Panc1 (cell line): ENCODE data around the gene SMIM35. TPM values are rescaled to one million over a fixed set of nuclear protein-coding genes. Genes with fewer than 3 reads are reported as not detected.

Experiments
- ATAC-seq: fragments of 200-7000 bp; cut with Tn5 transposase; 2 replicates; pipeline ENCODE4 v1.9.1; 2020; ENCODE audit warnings: mild to moderate bottlenecking, moderate library complexity
- BruUV-seq: library from RNA; stranded (reverse); fragments of 400-500 nt; replicated peaks from 2 replicates; lab custom pipeline; 2021; lab: Mats Ljungman, UMichigan
- CTCF ChIA-PET: fragments of 300-600 bp; sonication (Branson Sonifier 250); formaldehyde crosslinking; loops from one replicate; lab custom pipeline; 2022; ENCODE audit warnings: antibody characterized with exemption; lab: Charles Lee
- POLR2A ChIA-PET: fragments of 300-600 bp; sonication (Branson Sonifier 250); formaldehyde crosslinking; loops from one replicate; lab custom pipeline; 2022; ENCODE audit warnings: antibody characterized with exemption; lab: Charles Lee
- DNase-seq: peaks from one replicate; pipeline ENCODE4 v3.0.0-alpha.2; 2010; ENCODE audit warnings: low read depth, low spot score
- H3K27ac ChIP-seq: 2 replicates; pipeline ENCODE4 v1.5.1; 2011; ENCODE audit warnings: mild to moderate bottlenecking, low read length, inconsistent platforms
- H3K27me3 ChIP-seq: fragments of 200-500 bp; sonication (Bioruptor generic); 2 replicates; pipeline ENCODE4 v1.6.0; 2014; ENCODE audit warnings: low read length, inconsistent platforms; ENCODE audit not compliant: control insufficient read depth, insufficient read depth
- H3K36me3 ChIP-seq: fragments of 200-500 bp; sonication (Bioruptor generic); 2 replicates; pipeline ENCODE4 v1.5.1; 2014; ENCODE audit warnings: inconsistent platforms, mild to moderate bottlenecking, low read length, moderate library complexity; ENCODE audit not compliant: control insufficient read depth, insufficient read depth
- H3K4me1 ChIP-seq: 2 replicates; pipeline ENCODE4 v1.5.1; 2011; ENCODE audit warnings: inconsistent platforms, mild to moderate bottlenecking, low read length, moderate library complexity; ENCODE audit not compliant: control insufficient read depth, insufficient read depth
- H3K4me3 ChIP-seq, 2 experiments: 2 replicates each; pipeline ENCODE4 v1.5.1; 2011 to 2012; ENCODE audit warnings: low read depth in 2 of 2, low read length in 2 of 2, mild to moderate bottlenecking in 2 of 2, inconsistent platforms in 1 of 2, moderate library complexity in 1 of 2
- H3K9me3 ChIP-seq: fragments of 200-500 bp; sonication (Bioruptor generic); 2 replicates; pipeline ENCODE4 v1.5.1; 2014; ENCODE audit warnings: low read depth, mild to moderate bottlenecking, inconsistent platforms, low read length, moderate library complexity; ENCODE audit not compliant: control insufficient read depth, insufficient read depth
- CTCF ChIP-seq: fragments of 450-650 bp; IDR thresholded peaks from 2 replicates; pipeline ENCODE4 v1.5.1; 2017; ENCODE audit warnings: mild to moderate bottlenecking
- POLR2AphosphoS5 ChIP-seq: IDR thresholded peaks from 2 replicates; pipeline ENCODE4 v1.6.1; 2012; ENCODE audit warnings: mild to moderate bottlenecking, low read depth, low read length, moderate library complexity
- SIN3A ChIP-seq: IDR thresholded peaks from 2 replicates; pipeline ENCODE4 v1.6.1; 2012; ENCODE audit warnings: low read depth, mild to moderate bottlenecking, low read length, moderate library complexity, borderline replicate concordance; ENCODE audit not compliant: insufficient read depth
- TCF7L2 ChIP-seq: IDR thresholded peaks from 2 replicates; pipeline ENCODE4 v1.6.1; 2011; ENCODE audit warnings: mild to moderate bottlenecking, low read depth, low read length, inconsistent platforms
- in situ Hi-C: cut with HindIII; loops from 2 replicates; pipeline ENCODE4 v1.10.0; 2016; ENCODE audit warnings: low sequenced_read_pairs, low pct_unique_long_range_greater_than_20kb
- intact Hi-C: fragments of 100-400 bp; cut with micrococcal nuclease; formaldehyde crosslinking; loops from one replicate; pipeline ENCODE4 v1.10.0; 2022; ENCODE audit not compliant: unreplicated experiment
- total RNA-seq: library from RNA; stranded (reverse); gene quantifications from one replicate; pipeline ENCODE4 v1.2.1, GENCODE V29; 2021; ENCODE audit not compliant: unreplicated experiment
- TF ChIP-seq, protein P1 (sequence below), 2 experiments: IDR thresholded peaks; 2 replicates each; pipeline ENCODE4 v1.6.1; 2011 to 2012; ENCODE audit warnings: low read depth in 2 of 2, control low read depth in 1 of 2, low read length in 1 of 2, mild to moderate bottlenecking in 1 of 2, moderate library complexity in 1 of 2; ENCODE audit not compliant: insufficient read depth in 1 of 2

Gene SMIM35
- total RNA-seq, 1 experiment from 2014 or later = not detected

- Histone ChIP-seq H3K27me3 (no peaks in the 10 kb centered on the region; the same call in 1 of the 2 replicates), H3K9me3 (no peaks in the 10 kb centered on the region), H3K4me1 (no peaks in the 10 kb centered on the region), H3K4me3 (no peak overlapping the region), H3K27ac (no peak overlapping the region), H3K36me3 (no peaks in the 10 kb centered on the region)
- in situ Hi-C loops (no loop called here), intact Hi-C loops (no loop called here)
- DNase-seq (no peak), ATAC-seq (no peak)
- ChIA-PET POLR2A (no interaction called here), CTCF (no interaction called here)
- BruUV-seq = no TSS peak
- TF ChIP-seq POLR2AphosphoS5 = no peak
- TF ChIP-seq, protein P1, sequence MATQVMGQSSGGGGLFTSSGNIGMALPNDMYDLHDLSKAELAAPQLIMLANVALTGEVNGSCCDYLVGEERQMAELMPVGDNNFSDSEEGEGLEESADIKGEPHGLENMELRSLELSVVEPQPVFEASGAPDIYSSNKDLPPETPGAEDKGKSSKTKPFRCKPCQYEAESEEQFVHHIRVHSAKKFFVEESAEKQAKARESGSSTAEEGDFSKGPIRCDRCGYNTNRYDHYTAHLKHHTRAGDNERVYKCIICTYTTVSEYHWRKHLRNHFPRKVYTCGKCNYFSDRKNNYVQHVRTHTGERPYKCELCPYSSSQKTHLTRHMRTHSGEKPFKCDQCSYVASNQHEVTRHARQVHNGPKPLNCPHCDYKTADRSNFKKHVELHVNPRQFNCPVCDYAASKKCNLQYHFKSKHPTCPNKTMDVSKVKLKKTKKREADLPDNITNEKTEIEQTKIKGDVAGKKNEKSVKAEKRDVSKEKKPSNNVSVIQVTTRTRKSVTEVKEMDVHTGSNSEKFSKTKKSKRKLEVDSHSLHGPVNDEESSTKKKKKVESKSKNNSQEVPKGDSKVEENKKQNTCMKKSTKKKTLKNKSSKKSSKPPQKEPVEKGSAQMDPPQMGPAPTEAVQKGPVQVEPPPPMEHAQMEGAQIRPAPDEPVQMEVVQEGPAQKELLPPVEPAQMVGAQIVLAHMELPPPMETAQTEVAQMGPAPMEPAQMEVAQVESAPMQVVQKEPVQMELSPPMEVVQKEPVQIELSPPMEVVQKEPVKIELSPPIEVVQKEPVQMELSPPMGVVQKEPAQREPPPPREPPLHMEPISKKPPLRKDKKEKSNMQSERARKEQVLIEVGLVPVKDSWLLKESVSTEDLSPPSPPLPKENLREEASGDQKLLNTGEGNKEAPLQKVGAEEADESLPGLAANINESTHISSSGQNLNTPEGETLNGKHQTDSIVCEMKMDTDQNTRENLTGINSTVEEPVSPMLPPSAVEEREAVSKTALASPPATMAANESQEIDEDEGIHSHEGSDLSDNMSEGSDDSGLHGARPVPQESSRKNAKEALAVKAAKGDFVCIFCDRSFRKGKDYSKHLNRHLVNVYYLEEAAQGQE (IDR thresholded peaks at IDR 0.05; ENCODE audit: insufficient read depth in 1 of 2, low read depth in 2 of 2, low read length in 1 of 2) = no peak
- TF ChIP-seq SIN3A = no peak
- TF ChIP-seq CTCF = no peak
- no peak for TF ChIP-seq TCF7L2
These were observed 85.9 kb downstream of the SMIM35 start for GRCh38 chr11:118000850-118001228.

DNA sequence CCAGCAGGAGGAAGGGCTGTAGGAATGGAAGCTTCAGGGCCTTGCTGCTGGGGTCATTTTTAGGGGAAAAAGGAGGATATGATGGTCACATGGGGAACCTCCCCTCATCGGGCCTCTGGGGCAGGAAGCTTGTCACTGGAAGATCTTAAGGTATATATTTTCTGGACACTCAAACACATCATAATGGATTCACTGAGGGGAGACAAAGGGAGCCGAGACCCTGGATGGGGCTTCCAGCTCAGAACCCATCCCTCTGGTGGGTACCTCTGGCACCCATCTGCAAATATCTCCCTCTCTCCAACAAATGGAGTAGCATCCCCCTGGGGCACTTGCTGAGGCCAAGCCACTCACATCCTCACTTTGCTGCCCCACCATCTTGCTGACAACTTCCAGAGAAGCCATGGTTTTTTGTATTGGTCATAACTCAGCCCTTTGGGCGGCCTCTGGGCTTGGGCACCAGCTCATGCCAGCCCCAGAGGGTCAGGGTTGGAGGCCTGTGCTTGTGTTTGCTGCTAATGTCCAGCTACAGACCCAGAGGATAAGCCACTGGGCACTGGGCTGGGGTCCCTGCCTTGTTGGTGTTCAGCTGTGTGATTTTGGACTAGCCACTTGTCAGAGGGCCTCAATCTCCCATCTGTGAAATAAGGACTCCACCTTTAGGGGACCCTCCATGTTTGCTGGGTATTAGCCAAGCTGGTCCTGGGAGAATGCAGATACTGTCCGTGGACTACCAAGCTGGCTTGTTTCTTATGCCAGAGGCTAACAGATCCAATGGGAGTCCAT is 86.5 kb downstream of the SMIM35 start:
- Histone ChIP-seq H3K27ac (no peak overlapping the region), H3K9me3 (no peaks in the 10 kb centered on the region), H3K27me3 (no peaks in the 10 kb centered on the region; the same call in 1 of the 2 replicates), H3K36me3 (no peaks in the 10 kb centered on the region), H3K4me3 (no peak overlapping the region), H3K4me1 (no peaks in the 10 kb centered on the region)
- TF ChIP-seq TCF7L2 = no peak
- no peak for TF ChIP-seq SIN3A
- TF ChIP-seq CTCF = no peak
- no peak for TF ChIP-seq POLR2AphosphoS5
- TF ChIP-seq, protein P1 (IDR thresholded peaks at IDR 0.05; ENCODE audit: insufficient read depth in 1 of 2, low read depth in 2 of 2, low read length in 1 of 2) = no peak
- no peak for DNase-seq
- intact Hi-C loops (no loop called here), in situ Hi-C loops (no loop called here)
- CTCF ChIA-PET = no interaction called here
- POLR2A ChIA-PET = no interaction called here
- no TSS peak for BruUV-seq
- ATAC-seq = no peak
